NB4 (cell line): ENCODE measurements around the gene RAB3C.

Experiments used
- POLR2A ChIP-seq: IDR thresholded peaks from 2 replicates; pipeline ENCODE4 v1.6.1; 2011; ENCODE audit warnings: mild to moderate bottlenecking; ENCODE audit not compliant: insufficient read length; ENCODE audit errors: extremely low read depth
- TF ChIP-seq, protein P1 (sequence below): IDR thresholded peaks from one replicate; pipeline ENCODE4 v1.5.1; 2012; ENCODE audit warnings: low read depth, low read length

DNA sequence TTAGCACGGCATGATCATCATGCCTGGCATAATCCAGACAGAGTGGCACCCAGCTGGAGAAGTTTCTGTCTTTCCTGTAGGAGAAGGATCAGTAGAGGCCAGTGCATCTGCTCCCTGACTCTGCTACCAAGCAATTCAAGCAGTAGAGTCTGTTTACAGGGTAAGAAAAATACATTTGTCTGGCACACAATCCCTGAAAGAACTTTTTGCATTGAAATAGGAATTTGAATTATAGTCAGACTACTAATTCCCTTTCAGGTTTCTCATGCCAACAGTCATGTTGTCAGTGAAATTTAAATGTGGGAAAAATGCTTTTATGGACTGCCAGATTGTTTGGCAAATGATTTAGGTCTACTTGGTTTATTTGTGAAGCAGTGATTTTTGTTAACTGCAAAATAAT lies 125.6 kb downstream of the RAB3C start:
- TF ChIP-seq, protein P1, sequence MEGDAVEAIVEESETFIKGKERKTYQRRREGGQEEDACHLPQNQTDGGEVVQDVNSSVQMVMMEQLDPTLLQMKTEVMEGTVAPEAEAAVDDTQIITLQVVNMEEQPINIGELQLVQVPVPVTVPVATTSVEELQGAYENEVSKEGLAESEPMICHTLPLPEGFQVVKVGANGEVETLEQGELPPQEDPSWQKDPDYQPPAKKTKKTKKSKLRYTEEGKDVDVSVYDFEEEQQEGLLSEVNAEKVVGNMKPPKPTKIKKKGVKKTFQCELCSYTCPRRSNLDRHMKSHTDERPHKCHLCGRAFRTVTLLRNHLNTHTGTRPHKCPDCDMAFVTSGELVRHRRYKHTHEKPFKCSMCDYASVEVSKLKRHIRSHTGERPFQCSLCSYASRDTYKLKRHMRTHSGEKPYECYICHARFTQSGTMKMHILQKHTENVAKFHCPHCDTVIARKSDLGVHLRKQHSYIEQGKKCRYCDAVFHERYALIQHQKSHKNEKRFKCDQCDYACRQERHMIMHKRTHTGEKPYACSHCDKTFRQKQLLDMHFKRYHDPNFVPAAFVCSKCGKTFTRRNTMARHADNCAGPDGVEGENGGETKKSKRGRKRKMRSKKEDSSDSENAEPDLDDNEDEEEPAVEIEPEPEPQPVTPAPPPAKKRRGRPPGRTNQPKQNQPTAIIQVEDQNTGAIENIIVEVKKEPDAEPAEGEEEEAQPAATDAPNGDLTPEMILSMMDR: no peak
- no peak for TF ChIP-seq POLR2A
